HG03103 (cell line): Measurements from ENCODE around the gene SLC39A10.

Experiments used
- ATAC-seq: cut with Tn5 transposase; IDR thresholded peaks from one replicate; pipeline ENCODE4 v1.9.1; 2021; ENCODE audit warnings: low read depth; ENCODE audit not compliant: unreplicated experiment

Gene SLC39A10, protein sequence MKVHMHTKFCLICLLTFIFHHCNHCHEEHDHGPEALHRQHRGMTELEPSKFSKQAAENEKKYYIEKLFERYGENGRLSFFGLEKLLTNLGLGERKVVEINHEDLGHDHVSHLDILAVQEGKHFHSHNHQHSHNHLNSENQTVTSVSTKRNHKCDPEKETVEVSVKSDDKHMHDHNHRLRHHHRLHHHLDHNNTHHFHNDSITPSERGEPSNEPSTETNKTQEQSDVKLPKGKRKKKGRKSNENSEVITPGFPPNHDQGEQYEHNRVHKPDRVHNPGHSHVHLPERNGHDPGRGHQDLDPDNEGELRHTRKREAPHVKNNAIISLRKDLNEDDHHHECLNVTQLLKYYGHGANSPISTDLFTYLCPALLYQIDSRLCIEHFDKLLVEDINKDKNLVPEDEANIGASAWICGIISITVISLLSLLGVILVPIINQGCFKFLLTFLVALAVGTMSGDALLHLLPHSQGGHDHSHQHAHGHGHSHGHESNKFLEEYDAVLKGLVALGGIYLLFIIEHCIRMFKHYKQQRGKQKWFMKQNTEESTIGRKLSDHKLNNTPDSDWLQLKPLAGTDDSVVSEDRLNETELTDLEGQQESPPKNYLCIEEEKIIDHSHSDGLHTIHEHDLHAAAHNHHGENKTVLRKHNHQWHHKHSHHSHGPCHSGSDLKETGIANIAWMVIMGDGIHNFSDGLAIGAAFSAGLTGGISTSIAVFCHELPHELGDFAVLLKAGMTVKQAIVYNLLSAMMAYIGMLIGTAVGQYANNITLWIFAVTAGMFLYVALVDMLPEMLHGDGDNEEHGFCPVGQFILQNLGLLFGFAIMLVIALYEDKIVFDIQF

DNA sequence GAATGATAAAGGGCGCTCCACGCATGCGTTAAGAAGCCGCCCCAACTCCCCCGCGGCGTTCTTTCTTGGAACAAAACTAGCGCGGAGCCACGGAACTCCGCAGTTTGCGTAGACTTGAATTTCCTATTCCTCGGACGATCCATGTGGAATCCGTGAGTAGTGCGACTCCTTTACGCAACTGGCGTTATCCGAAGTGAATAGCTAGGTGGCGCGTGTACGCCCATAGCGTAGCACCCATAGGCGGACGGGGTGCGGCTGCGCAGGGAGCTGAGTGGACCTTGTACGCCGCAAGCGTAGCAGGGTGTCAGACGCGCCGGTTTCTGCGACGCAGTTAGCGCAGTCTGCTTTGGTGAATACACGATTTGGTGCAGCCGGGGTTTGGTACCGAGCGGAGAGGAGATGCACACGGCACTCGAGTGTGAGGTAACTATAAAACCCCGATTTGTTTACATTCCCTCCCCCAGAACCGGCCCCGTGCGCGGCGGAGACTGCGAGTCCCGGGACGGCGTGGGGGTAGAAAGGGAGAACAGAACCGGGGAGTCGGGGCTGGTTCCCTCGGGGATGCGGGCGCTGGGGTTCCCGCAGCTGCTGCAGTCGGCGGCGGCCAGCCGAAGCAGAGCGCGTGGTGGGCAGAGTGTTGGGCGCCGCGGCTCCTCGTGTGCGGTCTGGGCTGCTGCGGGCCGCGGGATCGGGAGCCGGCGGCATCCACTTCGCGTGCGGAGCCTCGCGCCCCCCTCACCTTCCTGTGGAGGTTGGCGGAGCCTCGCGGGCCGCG lies at the start of gene SLC39A10:
Gene SLC39A10, plus strand, starts transcription at position 368 of the 775 bp plus-strand sequence. CDS start 22,817 bp downstream, outside the sequence.
- ATAC-seq, result peak; percentile 65

- no peak for ATAC-seq
Observed at GRCh38 chr2:195608768-195609454, 48.1 kb upstream of the SLC39A10 start.

DNA sequence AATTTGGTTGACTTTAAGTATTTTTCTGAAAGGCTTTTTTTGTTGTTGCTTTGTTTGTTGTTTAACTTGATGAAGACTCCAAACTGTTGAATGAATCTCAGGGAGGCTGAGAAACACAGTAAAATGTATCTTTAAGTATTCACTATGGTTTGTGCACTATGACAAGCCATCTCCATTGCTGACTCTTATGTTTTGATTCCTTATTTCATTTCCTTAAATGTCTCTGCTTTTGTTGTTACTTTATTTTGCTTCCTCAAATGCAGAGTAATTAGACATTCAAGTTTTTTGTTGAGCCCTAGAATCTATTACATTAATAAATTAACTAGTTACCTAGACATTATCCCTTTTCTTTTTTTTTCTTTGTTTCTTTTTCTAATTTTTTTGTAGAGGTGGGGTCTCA lies 46.3 kb upstream of the SLC39A10 start:
- ATAC-seq, result no peak

- no peak for ATAC-seq
Observed at GRCh38 chr2:195612611-195613495, 44.2 kb upstream of the SLC39A10 start.

DNA sequence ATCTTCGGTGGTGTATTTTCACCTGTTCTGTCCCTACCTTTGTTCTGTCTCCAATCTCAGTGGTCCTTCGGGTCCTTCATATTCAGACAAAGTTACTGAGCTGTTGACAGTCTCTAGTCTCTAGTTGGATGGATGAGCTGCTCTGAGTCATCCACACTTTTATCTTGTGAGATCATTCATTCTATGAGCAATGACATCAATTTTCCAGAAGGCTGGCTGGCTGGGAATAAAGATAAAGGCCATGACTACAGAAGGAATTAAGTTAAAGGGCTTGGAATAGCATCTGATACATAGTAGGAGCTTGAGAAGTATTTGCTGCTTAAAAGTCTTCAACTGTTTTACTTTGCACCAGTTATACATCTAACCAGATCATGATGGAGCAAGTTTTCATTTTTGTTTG lies 43.1 kb upstream of the SLC39A10 start:
- no peak for ATAC-seq

- ATAC-seq, result no peak
Observed at GRCh38 chr2:195619590-195619989, 37.4 kb upstream of the SLC39A10 start.

DNA sequence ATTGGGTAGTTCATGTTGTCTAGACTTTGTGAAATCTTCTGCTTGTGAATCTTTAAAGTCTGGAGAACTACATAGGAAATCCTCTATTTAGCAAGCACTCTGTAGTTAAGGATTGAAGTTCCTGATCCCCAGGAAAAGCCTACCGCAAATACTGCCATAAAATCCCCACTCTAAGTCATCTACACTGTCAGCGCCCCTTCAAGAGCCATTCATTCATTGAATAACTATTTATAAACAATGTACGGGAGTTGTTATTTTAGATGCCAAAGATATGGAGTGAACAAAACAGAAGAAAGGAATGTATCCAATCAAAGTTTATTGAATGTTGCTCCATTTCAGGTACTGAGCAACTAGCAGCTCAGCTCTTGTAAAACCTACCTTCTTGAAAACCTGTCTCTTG lies 36.5 kb upstream of the SLC39A10 start:
- ATAC-seq, result no peak

DNA sequence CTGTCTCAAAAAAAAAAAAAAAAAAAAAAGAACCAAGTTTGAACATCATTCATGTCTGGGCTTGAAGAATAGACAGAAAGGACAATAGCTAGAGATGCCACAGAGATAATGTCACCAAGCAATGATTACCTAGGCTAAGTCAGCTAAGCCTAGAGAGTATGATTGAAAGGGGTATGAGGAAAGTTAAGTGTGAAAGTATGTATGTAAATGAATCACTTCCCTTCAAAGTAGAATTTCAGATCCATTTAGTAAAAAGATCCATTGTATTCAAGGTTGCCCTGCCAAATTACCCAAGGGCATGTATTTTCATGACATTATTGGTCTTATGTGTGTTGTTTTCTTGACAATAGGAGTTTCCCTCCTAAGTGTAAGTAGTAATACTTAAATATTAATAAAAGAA lies 34.1 kb upstream of the SLC39A10 start:
- ATAC-seq, result no peak

DNA sequence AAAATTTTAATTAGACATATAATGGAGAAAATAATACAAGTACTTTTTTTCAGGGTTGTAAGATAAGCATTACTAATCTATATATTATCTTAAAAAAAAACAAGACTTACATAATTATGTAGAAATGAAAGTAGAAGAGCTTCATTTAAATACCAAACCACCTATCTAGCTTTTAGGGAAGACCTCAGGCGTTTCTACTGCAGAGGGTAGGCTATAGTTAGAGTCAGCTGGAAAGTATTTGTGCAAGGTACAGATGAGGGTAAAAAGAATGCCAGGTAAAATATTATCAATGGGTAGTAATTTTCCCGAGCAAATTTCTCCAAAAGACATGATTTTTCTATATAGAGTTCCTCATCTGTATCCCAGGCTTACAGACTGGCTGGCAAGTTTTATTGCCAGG lies 30.5 kb upstream of the SLC39A10 start:
- ATAC-seq, result no peak

- no peak for ATAC-seq
Observed at GRCh38 chr2:195628666-195629065, 28.4 kb upstream of the SLC39A10 start.

DNA sequence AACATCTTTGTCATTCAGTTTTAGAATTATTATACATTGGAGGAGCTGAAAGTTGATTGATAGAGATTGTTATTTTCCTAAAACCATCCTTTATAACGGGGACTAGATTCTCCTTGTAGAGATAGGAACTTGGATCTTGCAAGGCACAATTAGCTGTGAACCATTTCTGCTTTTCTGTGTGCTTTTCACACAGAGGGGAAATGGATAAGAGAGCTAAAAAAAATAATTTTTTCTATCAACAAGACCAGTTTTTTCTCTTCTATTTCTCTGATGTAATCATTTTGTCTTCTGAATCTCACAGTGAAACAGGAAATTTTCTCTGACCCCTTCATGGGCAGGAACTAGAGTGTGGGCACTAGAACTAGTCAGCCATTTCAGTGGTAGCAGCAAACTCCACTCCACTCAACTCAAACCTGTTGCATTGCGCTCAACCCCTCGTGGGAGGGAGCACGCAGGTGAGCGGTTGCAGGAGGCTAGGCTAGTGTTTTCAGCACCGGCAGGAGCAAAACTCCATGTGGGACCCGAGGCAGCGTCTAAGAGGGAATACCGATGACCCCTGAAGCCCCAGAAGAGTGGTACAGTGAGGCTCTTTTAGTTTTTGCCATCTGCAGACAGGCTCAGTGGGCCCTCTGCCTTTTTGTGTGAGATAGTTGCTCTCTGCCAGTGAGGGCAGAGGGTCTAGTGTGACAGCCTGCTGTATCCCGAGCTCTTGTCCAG lies 24.0 kb upstream of the SLC39A10 start:
- ATAC-seq, result no peak

DNA sequence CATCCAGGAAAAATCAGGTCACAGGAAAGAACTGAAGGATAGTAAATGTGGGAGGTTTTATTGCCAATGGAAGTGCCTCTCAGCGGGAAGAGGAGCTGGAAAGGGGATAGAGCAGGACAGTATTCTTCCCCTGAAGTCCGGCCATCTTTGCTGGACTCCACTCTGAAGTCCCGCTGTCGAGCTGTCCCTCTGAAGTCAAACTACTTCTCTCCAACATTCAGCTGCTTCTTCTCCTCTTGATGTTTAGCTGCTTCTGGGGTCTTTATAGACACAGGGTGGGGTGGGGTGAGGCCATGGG lies 23.5 kb upstream of the SLC39A10 start:
- no peak for ATAC-seq

DNA sequence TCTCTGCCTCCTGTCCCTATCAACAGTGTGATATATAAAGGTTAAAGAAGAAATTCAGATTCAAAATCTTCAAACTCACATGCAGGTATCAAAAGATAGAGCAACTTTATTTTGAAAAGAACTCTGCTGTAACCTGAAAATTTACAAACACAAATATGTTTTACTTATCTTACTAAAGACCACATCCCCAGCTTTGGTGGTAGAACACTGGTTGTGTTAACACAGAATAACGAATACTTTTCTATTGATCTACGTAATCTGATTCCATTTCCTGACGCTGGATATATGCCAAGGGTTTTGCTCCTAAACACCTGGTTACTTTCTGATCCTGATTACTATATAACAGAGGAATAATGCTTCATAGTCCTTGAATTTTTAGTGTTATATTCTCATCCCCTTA lies 23.1 kb upstream of the SLC39A10 start:
- no peak for ATAC-seq

GRCh38 chr2:195636890-195637289 lies 20.1 kb upstream of the SLC39A10 start:
- ATAC-seq, result no peak

GRCh38 chr2:195638750-195639149 lies 18.3 kb upstream of the SLC39A10 start:
- no peak for ATAC-seq

DNA sequence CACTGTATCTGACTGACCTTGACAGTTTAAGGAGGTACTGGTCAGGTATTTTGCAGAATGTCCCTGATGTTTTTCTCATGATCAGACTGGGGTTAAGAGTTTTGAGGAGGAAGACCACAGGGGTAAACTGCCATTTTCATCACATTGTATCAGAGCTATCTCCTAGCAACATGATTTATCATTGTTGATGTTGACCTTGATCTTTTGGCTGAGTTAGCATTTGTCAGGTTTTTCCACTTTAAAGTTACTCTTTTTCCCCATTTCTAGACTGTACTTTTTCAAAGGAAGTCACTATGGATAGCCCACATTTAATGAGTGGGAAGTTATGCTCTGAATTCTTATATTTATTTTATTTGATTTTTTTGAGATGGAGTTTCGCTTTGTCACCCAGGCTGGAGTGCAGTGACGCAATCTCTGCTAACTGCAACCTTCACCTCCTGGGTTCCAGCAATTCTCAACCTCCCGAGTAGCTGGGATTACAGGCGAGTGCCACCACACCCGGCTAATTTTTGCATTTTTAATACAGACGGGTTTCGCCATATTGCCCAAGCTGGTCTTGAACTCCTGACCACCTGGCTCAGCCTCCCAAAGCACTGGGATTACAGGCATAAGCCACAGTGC lies 17.7 kb upstream of the SLC39A10 start:
- ATAC-seq, result no peak

DNA sequence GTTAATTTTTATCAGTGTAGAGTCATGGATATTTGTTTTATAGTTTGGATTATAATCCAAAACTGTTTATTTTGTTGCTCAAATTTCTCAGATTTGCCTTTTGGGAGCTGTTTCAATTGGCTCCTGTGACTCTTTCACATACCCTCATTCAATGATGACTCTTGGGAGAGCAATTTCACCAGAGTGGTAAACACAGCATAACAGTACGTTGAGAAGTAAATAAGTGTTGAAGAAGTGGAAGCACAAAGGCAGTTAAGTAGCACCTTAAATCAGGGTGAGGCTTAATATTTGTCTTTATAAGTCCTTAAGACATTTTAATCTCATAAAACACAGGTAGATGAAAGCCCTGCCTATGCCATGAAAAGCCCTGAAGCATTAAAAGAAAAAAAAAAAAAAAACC lies 17.1 kb upstream of the SLC39A10 start:
- no peak for ATAC-seq

DNA sequence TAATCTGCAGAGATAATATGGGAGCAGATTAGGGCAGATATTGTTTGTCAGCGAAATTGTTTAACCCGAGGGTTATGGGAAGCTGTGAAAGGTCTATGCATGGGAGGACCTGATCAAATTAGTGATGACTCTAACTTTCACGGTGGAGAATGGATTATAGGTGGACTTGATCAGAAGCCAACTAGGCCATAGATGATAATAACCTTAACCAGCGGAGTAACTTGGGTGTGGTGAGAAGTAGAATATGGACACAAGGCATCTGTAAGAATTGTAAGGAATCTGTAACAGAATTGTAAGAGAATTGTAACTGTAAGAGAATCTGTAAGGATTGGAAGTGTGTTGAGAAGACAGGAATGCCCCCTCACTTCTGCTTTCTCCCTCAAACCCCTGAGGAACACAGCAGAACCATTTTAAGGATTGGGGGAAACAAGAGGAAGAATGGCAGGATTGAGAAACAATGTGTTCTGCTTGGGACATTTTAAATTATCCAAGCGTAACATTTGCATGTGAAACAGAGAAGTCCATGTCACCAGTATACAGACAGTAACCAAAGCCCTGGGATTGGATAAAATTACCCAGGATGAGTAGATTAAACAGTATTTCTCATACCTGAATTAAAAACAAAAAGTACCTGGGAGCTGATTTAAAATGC lies 14.9 kb upstream of the SLC39A10 start:
- ATAC-seq, result no peak
